GM11168 (cell line): ENCODE results near the gene FSD2.
"Not testable (repeated sequence)": the region's sequence is repeated elsewhere in the genome, so short reads cannot be mapped to it uniquely, and the experiment has no call there.

Source experiments
- in situ Hi-C: fragments of 300-500 bp; cut with MboI; formaldehyde crosslinking; loops from one replicate; pipeline ENCODE4 v1.12.0; 2022; ENCODE audit warnings: low sequenced_read_pairs; ENCODE audit not compliant: unreplicated experiment

The FSD2 gene

GRCh38 chr15:82831894-82832600, 26.2 kb upstream of the FSD2 start:
- in situ Hi-C loops = no loop called here

GRCh38 chr15:82830427-82831173, 24.7 kb upstream of the FSD2 start:
- in situ Hi-C loops = no loop called here

- in situ Hi-C loops = no loop called here
Observed at GRCh38 chr15:82829234-82829633, 23.4 kb upstream of the FSD2 start.

- in situ Hi-C loops = no loop called here
Observed at GRCh38 chr15:82828075-82828474, 22.2 kb upstream of the FSD2 start.

- in situ Hi-C loops = no loop called here
Observed at GRCh38 chr15:82823049-82823448, 17.2 kb upstream of the FSD2 start.

DNA sequence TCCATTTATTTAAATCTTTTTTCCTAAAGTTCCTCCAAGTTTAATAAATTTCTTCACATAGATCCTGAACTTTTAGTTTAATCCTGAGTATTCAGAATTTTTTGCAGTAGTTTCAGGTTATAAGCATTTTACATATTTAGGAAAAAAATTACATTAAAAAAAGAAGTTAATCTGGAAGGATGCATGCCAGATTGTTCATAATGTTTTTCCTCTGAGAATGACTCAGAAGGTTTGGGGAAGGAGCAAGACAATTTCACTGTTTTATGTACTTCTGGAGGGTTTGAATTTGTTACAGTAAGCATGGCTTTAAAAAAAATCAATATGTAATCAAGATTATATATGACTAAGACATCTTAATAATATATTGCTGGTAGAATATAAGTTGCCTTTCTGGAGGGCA, 16.0 kb upstream of the FSD2 start:
- in situ Hi-C loops = not testable (repeated sequence)

GRCh38 chr15:82821396-82821795, 15.5 kb upstream of the FSD2 start:
- in situ Hi-C loops = not testable (repeated sequence)

DNA sequence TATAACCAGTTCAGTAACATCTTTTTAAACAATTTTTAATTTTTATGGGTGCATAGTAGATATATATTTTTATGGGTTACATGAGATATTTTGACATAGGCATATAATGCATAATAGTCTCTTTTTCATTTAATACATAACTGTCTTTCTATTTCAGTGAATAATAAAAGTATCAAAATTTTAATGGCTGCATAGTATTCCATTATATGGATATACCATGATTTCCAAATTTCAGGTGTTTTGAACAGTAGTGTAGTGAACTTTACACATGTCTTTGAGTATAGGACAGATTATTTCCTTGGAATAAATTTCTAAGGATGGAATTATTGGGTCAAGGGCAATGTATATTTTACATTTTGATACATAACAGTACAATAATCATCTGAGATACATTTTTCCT, 14.3 kb upstream of the FSD2 start:
- in situ Hi-C loops = no loop called here

GRCh38 chr15:82812994-82813393, 7.1 kb upstream of the FSD2 start:
- in situ Hi-C loops = no loop called here

- in situ Hi-C loops = no loop called here
Observed at GRCh38 chr15:82810890-82811426, 5.1 kb upstream of the FSD2 start.

- in situ Hi-C loops = no loop called here
Observed at GRCh38 chr15:82810061-82810889, 4.4 kb upstream of the FSD2 start.

DNA sequence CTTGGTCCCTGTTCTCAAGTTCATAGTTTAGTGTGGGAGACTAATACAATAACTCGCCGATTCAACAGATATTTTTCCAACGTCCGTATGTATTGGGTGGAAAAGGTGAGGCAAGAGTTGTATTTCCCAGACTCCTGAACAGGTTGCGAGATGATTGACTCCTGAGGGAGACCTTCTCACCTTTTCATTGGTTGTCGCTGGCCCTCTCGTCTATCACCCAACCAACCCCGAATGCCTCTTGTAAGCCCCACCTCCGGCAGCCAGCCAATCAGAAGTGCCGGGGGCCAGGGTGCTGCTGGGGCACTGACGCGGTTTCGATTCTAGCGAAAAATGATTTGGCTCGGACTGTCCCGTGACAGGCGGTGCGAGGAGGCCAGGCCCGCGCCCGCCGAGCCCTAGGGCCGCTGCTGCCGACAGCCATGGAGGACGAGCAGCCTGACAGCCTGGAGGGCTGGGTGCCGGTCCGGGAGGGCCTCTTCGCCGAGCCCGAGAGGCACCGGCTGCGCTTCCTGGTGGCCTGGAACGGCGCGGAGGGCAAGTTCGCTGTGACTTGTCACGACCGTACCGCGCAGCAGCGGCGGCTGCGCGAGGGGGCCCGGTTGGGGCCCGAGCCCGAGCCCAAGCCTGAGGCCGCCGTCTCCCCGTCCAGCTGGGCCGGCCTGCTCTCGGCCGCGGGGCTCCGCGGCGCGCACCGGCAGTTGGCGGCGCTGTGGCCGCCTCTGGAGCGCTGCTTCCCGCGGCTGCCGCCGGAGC, 3.6 kb upstream of the FSD2 start, which contains the start of gene WHAMM:
Gene WHAMM, plus strand, starts transcription at position 321 of the 753 bp plus-strand sequence. Its CDS starts 99 bp downstream, at position 420.
- in situ Hi-C loops = no loop called here

- in situ Hi-C loops = no loop called here
Observed at GRCh38 chr15:82808634-82809041, 2.8 kb upstream of the FSD2 start.

DNA sequence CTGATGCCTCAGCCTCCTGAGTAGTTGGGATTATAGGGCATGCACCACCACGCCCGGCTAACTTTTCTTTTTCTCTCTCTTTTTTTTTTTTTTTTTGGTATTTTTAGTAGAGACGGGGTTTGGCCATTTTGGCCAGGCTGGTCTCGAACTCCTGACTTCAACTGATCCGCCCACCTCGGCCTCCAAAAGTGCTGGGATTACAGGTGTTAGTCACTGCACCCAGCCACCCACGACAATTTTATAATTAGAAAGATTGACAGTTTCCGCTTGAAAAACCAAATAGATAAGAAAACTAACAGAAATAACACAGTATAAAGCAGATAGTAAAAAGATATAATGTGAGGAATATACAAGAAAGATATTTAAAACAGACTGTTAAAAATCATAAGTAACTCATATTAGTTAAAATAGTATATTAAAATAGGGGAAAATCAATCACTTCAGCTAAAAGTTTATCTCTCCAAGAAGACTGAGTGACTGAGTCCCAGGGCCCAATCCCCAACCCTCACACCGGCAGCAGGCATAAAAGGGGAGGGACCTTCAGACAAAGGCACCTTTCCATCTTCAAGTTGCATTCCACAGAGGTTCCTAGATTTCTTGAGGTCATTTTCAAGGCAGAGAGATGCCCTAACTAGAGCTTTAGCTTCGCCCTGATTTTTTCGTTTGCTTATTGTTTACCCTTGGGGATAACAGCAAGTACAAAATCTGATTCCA, 2.2 kb upstream of the FSD2 start:
- in situ Hi-C loops = no loop called here

GRCh38 chr15:82804575-82804949, 1.3 kb downstream of the FSD2 start:
- in situ Hi-C loops = no loop called here

DNA sequence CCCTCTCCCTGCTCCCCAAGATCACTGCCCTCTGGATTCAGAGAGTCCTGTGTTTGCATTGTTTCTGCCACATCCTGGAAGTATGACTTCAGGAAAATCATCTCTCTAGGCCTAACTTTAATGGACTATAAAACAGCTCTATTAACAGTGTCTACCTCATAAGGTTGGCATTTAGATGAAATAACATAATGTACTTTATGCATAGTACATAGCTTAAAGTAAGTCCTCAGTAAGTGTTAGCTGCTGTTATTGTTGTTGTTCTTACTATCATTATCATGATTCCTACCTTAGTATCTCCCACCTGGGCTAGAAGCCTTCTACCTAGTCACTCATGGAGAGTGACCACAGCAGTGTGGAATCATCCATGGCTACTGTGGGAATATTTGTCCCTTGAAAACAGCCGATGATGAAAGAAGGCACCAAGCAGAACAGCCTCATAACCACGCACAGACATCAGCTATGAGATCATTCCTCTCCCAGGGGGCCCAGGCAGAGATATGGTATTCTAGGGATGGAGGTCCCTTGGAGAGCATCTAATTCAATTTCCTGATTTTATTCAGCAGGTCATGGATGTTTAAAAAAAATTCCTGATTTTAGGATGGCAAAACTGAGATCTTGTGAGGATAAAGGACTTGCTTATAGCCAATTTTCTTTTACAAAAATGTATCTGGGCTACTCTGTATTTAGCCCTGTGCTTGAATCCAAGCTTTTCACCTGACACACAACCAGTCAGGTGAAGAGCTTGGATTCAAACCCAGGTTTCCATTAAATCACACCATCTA, 1.9 kb downstream of the FSD2 start:
- in situ Hi-C loops = no loop called here

DNA sequence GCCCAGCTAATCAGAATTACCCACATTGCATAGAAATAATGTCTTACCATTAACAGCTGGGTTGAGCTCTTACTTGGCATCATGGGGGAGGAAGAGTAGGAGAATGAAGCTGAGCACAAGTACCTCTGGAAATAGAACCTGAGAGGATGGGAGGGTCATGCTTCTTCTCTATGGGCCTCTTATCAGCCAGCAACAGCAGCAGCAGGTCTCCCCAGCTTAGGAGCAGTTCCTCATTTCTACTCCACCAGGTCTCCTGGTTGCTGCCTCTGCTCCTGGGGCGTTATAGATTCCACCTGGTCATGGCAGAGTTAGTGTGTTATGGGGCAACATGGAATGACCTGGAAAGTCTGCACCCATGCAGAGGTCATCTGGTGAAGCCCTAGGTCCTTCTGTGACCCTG, 3.4 kb downstream of the FSD2 start:
- in situ Hi-C loops = no loop called here

DNA sequence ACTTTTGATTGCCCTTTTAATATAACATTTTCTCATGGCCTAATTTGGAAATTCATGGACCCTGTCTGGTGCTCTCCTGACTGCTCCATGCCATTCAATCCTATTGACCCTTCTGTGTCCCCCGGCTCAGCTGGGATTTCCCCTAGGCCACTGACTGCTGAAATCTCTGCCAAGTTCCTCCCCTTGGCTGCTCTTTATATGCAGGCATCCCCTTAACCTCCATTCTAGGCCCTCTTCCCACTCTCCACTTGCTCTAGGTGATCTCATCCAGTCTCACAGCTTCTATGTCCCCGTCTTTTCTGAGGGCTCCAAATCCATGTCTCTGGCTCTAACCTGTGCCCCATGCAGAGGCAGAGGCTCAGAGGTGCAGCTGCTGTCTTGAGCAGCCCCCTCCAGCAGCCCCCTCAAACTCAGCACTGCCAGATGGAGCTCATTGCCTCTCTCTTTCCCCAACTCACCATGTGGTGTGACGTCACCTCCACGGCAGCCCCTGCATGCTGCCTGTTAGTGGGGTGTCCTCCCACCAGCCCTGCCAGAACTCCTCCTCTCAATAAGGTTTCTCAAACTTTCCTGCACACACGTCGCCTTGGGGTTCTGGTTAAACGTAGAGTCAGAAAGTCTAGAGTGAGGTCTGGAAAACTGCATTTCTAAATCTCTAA, 6.6 kb downstream of the FSD2 start:
- in situ Hi-C loops = no loop called here
